GM18505 (cell line): Measurements from ENCODE around the gene DDX56.
"Not testable (repeated sequence)": the region's sequence is repeated elsewhere in the genome, so short reads cannot be mapped to it uniquely, and the experiment has no call there.

Experiments used
- ATAC-seq: cut with Tn5 transposase; IDR thresholded peaks from one replicate; pipeline ENCODE4 v1.9.1; 2021; ENCODE audit not compliant: unreplicated experiment
- POLR2A ChIP-seq: IDR thresholded peaks from 4 replicates; pipeline ENCODE4 v1.6.1; 2011; ENCODE audit warnings: borderline replicate concordance; ENCODE audit not compliant: insufficient read depth, insufficient read length; ENCODE audit errors: extremely low read depth

Gene DDX56

DNA sequence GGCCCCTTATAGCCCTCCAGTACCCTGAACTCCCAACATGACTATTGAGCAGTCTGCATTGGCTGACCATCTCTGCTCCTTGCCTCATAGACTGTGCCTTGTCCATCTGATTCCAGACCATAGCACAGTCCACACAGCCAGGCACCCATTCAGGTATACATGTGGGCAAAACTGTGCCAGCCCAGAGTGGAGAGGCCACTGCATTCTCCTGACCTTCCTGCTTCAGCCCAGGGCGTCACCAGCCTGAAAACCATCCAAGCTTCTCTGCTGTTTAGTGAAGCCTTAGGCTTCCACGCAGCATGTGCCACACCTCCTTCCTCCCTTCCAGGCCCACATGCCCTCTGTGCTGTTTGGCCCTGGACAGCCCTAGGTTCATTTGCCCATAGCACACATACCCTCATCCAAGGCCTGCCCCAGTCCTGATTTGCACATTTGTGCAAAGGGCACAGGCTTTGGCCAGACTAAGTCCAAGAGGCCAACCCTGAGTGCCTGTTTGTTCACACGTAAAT, 10.5 kb downstream of the DDX56 start:
- TF ChIP-seq POLR2A: no peak
- ATAC-seq: no peak

DNA sequence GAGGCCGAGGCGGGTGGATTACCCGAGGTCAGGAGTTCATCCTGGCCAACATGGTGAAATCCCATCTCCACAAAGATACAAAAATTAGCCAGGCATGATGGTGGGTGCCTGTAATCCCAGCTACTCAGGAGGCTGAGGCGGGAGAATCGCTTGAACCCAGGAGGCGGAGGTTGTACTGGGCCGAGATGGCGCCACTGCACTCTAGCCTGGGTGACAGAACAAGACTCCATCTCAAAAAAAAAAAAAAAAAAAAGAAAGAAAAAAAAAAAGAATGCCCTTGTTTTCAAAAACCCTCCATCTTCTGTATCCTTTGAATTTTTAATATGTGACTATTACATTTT, 11.1 kb downstream of the DDX56 start:
- ATAC-seq: not testable (repeated sequence)

DNA sequence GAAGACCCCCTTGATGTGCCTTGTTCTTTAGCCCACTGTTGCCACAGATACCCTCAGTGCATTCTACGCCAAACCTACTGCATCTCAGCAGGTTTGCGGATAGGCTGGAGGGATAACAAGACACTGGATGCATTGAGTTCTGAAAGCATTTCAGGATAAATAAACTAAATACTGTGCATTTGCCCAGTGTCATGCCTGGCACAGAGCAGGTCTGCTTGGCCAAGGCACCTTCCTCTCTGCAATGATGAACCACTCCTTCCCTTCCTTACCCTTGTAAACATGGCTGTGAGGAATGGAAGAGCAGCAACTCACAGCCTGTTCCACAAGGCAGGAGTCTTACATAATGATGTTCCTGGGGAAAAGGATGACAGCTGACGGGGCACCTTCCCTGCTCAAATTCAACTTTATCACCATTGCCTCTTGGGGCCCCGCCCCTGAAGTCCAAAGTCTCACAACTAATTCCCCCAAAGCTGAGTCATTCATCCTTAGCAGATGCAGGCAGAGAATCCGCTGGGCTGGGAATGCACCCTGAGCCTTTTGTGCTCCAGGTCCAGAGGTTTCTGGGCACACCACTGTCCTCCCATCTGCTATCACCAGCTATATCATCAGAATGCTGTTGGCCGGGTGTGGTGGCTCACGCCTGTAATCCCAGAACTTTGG, 11.6 kb downstream of the DDX56 start:
- TF ChIP-seq POLR2A: no peak
- no peak for ATAC-seq

DNA sequence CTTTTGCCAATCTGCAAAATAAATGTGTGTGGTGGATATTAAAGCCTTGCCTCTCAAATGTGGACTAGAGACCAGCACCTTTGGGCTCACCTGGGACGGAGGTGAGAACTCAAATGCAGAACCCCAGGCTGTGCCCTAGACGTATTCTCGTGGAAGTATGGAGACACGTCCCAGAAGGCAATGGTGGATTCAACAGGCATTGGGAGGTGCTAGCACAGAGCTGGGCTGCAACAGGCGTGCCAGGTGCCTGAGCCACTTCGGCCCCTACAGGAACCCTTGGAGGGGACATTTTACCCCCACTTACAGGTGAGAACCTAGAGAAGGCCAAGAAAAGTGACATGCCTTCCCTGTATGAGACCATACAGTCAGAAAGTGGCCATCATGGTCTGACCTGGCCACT, 12.2 kb downstream of the DDX56 start:
- TF ChIP-seq POLR2A: no peak
- no peak for ATAC-seq

DNA sequence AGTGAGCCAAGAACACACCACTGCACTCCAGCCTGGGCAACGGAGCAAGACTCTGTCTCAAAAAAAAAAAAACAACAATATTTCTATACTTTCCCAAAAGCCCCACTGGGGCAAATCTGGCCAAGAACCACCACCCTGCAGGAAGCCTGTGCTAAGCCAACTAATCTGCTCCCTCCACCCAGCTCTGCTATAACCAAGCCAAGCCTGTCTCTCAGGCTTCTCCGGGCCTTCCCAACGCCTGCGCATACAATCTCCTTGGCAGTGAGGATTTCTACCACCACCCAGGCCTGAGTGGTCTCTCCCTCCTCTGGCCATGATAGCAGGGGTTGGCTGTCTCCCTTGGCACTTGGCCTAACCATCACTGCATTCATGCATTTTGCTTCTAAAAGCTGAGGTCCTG, 14.2 kb downstream of the DDX56 start:
- TF ChIP-seq POLR2A: no peak
- no peak for ATAC-seq

DNA sequence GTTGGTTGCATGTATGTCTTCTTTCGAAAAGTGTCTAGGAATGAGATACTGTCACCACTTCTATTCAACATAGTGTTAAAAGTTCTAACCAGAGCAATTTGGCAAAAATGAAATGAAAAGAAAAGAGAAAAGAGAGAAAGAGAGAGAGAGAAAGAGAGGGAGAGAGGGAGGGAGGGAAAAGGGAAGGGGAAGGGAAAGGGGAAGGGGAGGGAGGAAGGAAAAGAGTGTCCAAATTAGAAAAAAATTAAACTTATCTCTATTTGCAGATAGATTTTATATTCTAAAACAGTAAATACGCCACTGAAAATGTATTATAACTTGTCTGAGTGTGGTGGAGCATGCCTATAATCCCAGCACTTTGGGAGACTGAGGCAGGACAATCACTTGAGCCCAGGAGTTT, 16.2 kb downstream of the DDX56 start:
- no peak for ATAC-seq
- no peak for TF ChIP-seq POLR2A

DNA sequence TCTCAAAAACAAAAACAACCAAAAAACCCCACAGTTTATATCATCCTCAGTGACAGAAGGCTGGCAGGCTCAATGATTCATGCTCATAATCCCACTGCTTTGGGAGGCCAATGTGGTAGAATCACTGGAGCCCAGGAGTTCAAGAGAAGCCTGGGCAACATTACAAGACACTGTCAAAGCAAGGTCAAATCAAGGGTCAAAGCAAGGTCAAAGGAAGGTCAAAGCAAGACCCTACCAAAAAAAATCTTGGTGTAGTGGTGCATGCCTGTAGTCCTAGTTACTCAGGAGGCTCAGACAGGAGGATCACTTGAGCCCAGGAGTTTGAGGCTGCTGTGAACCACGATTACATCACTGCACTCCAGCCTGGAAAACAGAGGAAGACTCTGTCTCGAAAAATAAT, 18.4 kb downstream of the DDX56 start:
- TF ChIP-seq POLR2A: no peak
- ATAC-seq: no peak

DNA sequence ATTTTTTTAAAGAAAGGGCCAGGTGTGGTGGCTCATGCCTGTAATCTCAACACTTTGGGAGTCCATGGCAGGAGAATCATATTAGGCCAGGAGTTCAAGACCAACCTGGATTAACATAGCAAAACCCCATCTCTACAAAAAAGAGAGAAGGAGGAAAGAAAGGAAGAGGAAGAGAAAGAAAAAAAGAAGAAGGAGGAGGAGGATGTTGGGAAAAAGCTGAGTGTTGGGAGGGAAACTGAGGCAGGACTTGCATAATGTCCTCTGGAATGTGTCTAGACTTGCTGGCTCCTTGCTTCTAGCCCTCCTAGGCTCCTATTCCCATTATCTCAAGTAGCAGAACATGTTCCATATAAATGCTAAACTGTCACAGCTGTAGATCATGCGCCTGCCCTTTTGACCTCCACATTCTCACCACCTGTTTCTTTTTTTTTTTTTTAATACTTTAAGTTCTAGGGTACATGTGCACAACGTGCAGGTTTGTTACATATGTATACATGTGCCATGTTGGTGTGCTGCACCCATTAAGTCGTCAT, 21.2 kb downstream of the DDX56 start:
- ATAC-seq: not testable (repeated sequence)

DNA sequence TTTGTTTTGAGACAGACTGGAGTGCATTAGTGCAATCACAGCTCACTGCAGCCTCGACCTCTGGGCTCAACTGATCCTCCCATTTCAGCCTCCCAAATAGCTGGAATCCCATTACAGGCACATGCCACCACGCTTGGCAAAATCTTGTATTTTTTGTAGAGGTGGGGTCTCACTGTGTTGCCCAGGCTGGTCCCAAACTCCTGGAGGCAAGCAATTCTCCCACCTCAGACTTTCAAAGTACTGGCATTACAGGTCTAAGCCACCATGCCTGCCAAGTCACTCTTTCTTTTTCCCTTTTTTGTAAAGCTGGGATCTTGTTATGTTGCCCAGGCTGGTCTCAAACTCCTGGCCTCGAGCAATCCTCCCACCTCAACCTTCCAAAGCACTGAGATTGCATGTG, 24.3 kb downstream of the DDX56 start:
- TF ChIP-seq POLR2A: no peak
- no peak for ATAC-seq

DNA sequence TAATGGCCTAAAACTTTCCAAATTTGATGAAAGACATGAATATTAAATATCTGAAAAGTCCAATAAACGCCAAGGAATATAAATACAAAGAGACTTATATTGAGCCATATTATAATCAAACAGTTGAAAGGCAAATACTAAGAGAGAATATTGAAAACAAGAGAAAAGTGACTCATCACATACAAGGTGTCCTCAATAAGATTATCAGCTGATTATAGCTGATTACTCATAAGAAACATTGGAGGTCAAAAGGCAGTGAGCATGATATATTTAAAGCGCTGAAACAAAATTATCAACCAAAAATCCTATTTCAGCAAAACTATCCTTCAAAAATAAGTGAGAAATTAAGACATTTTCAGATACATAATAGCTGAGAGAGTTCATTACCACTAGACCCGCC, 24.8 kb downstream of the DDX56 start:
- ATAC-seq: no peak

DNA sequence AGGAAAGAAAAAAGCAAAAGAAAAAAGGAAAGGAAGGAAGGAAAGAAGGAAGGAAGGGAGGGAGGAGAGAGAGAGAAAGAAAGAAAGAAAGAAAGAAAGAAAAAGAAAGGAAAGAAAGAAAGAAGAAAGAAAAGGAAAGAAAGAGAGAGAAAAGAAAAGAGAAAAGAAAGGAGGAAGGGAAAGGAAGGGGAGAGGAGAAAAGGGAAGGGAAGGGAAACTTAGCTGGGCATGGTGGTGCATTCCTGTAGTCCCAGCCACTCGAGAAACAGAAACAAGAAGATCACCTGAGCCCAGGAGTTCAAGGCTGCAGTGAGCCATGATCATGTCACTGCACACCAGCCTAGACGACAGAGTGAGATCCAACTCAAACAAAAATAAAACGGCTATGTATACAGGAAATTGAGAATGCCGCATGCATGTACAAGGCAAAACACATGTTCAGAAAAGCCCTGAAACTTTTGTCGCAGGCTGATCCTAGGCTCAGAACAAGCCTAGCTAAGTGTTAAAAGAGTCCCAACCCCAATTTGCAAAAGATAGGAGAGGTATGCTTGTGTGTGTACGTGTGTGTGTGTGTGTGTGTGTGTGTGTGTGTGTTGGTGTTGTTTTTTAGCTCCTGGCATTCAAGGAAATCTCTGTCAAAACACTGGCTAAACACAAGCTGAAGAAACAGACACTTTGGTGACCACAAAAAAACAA, 26.0 kb downstream of the DDX56 start:
- ATAC-seq: no peak
- TF ChIP-seq POLR2A: no peak

More for the DNA sequence above, 24.8 kb downstream of the DDX56 start:
- no peak for TF ChIP-seq POLR2A

DNA sequence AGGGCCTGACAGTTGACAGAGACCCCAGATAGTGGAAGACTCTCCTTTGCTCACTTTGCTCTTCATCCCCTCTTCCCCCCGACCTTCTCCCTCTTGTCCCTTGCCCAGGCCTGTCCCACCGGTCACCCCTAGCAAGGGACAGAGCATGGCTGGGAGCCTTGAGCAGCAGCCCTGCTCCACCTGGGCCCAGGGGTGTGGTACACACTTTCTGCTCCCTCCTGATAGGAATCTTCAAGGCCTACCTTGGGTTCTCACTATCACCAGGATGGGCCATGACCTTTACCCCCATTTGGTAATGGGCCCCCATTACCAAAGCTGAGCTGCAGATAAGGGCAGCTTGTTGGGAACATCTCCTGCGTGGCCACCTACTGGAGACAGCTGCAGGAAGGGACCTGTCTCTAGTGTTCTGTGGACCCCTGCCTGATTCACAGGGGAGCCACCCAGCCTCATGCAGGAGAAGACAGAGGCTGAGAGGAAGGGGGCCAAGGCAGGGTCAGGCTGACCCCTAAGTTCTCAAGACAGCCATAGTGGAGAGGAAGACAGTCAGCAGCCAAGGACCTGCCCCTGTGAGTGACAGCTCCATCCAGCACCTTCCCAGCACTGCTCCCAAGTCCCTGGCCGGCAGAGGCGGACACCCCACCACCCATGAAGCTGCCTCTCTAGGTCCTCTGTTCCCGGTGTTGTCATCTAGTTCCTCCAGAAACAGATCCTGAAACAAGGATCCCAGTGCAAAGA, 31.7 kb downstream of the DDX56 start:
- TF ChIP-seq POLR2A: no peak
- no peak for ATAC-seq

DNA sequence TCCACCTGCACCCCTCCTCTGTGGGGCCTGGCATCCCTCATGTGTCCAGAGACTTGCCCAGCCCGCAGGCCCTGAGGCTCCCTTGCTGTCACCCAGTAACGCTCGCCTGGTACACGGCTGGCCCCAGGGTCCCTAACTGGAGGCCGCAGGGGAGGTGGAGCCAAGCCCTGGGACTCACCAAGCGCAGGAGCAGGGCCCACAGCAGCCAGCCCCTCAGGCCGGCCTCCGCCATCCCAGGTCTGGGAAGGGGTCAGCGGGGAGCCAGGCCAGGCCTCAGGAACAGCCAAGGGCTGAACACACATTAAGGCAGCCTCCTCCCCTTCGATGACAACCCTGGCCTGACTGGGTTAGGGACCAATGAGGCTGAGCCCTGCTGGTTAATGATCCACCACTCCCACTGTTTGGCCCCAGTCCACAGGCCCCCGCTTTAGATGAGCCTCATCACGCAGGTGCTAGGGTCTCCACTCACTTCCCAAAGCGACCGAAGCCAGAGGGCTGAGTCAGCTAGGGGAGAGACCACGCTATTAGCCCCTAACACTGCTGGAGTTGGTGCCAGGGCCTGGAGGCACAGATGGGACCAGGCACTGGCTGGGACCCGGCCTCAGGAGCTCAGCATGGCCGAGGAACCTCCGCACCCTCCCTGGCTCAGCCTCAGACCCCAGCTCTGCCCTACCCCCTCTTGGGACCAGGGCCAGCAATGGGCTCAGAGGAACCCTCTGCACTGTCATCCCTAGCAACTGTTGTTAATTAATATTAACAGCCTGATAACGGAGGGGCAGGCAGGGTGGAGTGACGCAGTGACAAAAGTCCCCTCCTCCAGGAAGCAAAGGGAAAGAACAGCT, 32.5 kb downstream of the DDX56 start, which contains the start of gene NPC1L1:
TSS of gene NPC1L1 (minus strand) at position 303 of the 842 bp plus-strand sequence. CDS start at position 232, 71 bp downstream.
- no peak for ATAC-seq
- TF ChIP-seq POLR2A: no peak
